HG02678 (cell line): ENCODE measurements around the gene CAMKK2.
"Not testable (repeated sequence)": the region's sequence is repeated elsewhere in the genome, so short reads cannot be mapped to it uniquely, and the experiment has no call there.

Source experiments
- ATAC-seq: cut with Tn5 transposase; IDR thresholded peaks from one replicate; pipeline ENCODE4 v1.9.1; 2021; ENCODE audit warnings: mild to moderate bottlenecking, moderate library complexity; ENCODE audit not compliant: unreplicated experiment

The CAMKK2 gene

GRCh38 chr12:121202407-121203355, 93.8 kb downstream of the CAMKK2 start:
- ATAC-seq: no peak

- ATAC-seq: not testable (repeated sequence)
Measured at GRCh38 chr12:121201140-121201539, 95.4 kb downstream of the CAMKK2 start.

- no peak for ATAC-seq
Measured at GRCh38 chr12:121198949-121199348, 97.6 kb downstream of the CAMKK2 start.

GRCh38 chr12:121196902-121197301, 99.6 kb downstream of the CAMKK2 start:
- no peak for ATAC-seq

GRCh38 chr12:121191151-121191550, 105.4 kb downstream of the CAMKK2 start:
- ATAC-seq: no peak

GRCh38 chr12:121190523-121191031, 105.9 kb downstream of the CAMKK2 start:
- no peak for ATAC-seq

- ATAC-seq: no peak
Measured at GRCh38 chr12:121189619-121190155, 106.8 kb downstream of the CAMKK2 start.

- ATAC-seq: no peak
Measured at GRCh38 chr12:121189131-121189530, 107.4 kb downstream of the CAMKK2 start.

- no peak for ATAC-seq
Measured at GRCh38 chr12:121188227-121188626, 108.3 kb downstream of the CAMKK2 start.
